ENCODE results near the gene IMP3.
"Not testable (repeated sequence)": the region's sequence is repeated elsewhere in the genome, so short reads cannot be mapped to it uniquely, and the experiment has no call there.

IMP3 gene, protein sequence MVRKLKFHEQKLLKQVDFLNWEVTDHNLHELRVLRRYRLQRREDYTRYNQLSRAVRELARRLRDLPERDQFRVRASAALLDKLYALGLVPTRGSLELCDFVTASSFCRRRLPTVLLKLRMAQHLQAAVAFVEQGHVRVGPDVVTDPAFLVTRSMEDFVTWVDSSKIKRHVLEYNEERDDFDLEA

DNA sequence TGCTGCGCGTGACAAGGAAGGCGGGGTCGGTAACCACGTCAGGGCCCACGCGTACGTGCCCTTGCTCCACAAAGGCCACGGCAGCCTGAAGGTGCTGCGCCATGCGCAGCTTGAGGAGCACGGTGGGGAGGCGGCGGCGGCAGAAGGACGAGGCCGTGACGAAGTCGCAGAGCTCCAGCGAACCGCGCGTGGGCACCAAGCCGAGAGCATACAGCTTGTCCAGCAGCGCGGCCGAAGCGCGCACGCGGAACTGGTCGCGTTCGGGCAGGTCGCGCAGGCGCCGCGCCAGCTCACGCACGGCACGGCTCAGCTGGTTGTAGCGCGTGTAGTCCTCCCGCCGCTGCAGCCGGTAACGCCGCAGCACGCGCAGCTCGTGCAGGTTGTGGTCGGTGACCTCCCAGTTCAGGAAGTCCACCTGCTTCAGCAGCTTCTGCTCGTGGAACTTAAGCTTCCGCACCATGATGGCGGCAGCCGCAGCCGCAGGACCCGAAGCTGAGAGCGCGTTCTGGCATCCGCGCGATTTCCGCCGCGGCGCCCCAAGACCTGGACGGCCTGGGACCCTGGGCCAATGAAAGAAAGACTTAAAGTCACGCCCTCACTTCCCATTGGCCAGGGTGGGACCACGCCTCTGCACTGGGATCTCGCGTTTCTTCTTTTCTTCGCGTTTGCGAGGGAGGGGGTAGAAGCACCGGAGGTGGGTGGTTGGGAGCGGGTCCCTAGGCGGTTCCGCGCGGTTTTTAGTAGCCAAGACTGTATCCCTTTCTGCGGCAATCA lies at the start of gene IMP3:
Gene IMP3 (minus strand): TSS at position 516 of the 774 bp plus-strand sequence. CDS start 56 bp downstream, at position 460.
- DNase-seq (ENCODE audit: low read depth) = peak; percentile 89

DNA sequence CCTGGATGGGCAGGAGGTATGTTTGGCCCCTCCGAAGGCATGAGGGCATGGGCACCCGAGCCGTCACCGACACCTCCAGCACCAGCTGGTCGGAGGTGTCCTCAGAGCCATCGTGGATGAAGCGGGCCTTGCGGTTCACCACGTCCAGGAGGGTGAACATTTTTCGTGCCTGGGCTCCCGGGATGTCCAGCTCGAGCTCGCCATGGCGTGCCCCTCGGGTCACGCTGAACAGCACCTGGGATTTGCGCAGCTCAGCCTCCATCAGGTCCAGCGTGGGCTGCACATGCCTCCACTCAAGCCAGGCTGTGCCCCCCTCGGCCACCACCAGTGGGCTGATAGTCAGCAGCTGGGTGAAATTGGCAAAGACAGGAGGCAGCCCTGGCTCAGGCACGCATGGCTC lies 49.4 kb upstream of the IMP3 start:
- DNase-seq (ENCODE audit: low read depth) = not testable (repeated sequence)

DNA sequence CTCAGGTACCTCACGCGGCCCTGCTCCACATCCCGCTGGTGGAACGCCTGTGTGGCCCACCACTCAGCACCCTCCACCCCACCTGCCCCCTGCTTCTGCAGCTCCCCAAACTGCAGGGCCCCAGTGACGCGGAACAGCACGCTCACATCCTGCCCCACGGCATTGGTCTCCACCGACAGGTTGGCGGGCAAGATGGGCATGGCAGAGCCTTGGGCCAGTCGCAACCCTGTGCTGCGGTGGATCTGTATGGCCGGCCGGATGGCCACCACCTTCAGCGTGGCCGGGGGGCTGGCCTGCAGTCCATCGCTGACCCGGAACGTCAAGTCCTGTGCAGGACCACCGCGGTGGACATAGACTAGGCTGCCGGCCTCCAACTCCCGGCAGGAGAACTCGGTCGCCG lies 48.8 kb upstream of the IMP3 start:
- DNase-seq (ENCODE audit: low read depth) = no peak

DNA sequence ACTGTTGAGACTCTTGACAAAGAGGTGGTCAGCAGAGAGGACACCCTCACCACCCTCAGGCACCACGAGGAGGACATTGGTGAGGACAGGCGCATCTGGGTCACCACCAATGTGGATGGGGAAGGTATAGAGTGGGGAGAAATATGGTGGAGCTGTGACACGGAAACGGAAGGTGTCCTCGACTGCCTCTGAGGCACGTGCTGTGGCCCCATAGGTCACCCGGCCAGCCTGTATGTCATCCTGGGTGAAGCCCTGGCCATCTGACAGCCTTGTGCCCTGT lies 48.2 kb upstream of the IMP3 start:
- DNase-seq (ENCODE audit: low read depth) = no peak

DNA sequence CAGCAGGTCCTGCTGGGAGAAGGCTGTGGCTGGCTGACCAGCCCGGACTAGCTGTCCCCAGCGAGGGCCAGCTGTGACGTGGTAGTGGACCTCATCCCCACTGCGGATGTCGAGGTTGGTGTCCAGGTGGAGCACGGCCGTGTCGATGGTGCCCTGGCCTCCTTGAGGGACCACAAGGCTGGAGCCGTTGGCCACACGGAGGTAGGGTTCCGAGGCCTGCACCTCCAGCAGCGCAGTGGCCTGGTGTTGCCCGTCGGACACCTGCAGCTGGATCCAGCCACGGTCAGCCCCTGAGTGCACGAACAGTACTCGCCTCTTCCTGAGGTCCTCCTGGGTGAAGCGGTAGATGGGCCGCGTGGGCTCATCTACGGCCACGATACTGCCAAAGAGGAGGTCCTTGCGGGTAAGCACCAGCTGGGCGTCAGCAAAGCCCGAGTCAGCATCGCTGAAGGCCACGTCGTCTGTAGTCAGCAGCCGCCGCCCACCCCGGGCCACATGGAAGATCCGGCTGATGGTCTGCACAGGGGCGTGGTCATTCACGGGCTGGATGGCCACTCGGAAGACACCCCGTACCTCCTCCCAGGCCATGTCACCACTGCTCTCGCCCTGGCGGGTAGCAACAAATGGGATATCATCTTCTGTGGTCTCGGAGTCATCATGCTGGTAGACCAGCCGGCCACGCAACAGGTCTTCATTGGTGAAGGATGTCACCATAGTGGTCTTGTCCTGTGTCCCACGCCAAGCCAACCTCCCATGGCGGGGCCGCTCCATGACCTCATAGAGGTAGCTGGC lies 47.7 kb upstream of the IMP3 start:
- no peak for DNase-seq (ENCODE audit: low read depth)

DNA sequence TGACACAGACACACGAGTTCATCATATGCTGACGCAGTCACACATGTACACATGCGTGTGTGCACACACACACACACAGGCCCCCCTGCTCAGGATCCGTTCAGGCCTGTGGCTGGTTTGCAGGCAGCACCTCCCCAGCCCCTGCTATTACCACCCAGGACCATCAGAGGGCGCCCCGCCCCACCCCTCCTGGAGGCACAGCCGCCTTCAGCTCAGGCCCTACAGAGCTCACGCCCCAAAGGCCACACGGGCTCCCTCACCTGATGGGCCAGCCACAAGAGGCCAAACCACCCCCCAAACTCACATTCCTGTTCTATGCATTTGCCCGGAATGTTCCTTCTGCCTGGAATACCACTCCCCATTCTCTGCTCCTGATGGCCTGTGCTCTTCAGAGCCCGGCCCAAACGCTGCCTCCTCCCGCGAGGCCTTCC lies 46.2 kb upstream of the IMP3 start:
- peak; percentile 50 for DNase-seq (ENCODE audit: low read depth)

DNA sequence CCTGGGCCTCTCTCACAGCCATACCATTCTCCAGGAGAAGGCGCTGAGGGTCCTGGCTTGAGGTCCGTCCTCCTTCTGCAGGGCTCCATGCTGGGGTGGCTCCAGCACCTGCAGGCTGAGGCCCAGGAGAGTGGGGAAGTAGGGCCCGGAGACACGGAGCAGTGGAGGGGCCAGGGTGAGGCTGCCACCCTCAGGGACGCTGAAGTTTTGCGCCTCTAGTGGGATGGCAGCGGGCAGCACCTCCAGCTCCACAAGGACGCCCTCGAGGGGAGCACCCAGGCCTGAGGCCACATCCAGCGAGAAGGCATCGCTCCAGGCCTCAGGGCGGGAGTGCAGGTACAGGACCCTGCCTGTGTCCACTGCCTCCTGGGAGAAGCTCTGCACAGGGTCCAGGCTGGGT lies 45.2 kb upstream of the IMP3 start:
- no peak for DNase-seq (ENCODE audit: low read depth)

DNA sequence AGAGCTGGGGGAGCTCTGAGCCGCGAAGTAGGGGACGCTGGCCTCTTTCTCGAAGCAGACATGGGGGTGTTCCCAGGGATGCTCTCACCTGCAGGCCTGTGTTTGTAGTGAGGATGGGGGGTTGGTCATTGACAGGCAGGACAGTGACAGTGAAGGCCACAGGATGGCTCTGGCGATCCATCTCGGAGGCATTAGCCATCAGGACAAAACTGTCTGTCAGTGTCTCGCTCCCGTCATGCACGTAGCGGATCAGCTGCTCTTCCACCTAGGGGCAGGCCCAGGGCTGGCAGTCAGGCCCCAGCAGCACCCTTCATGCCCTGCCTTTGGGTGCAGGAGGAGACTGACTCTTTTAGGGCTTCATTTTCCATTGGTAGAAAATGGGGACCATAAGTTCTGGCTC lies 44.6 kb upstream of the IMP3 start:
- DNase-seq (ENCODE audit: low read depth) = no peak

DNA sequence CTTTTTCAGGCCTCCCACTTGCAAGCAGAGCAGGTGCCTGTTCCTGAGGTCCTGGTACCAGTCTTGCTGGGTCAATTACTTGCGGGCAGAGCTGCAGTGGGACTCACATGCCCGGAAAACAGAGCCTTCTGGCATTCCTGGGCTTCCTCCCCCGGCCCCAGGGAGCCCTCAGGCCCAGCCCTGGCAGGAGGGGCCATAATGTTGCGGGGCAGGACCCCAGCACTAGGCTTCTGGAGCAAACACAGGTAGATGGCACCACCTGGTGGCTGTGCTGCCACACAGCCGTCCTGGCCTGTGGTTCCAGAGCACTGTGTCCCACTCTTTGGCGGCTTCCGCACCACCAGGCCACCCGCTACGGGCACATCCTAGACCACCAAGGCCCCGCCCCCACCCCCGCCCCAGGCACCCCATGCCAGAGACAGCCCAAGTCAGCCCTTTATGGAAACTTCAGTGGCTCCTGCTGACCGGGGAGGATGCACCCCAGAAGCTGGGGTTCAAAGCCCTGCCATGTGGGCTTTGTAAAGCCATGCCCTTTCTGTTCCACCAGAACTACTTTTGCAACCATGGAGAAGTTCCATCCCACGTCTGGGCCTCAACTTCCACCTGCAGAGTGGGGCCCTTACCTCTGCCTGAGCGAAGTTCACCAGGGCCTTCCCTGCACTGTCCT lies 43.8 kb upstream of the IMP3 start:
- peak; percentile 49 for DNase-seq (ENCODE audit: low read depth)

DNA sequence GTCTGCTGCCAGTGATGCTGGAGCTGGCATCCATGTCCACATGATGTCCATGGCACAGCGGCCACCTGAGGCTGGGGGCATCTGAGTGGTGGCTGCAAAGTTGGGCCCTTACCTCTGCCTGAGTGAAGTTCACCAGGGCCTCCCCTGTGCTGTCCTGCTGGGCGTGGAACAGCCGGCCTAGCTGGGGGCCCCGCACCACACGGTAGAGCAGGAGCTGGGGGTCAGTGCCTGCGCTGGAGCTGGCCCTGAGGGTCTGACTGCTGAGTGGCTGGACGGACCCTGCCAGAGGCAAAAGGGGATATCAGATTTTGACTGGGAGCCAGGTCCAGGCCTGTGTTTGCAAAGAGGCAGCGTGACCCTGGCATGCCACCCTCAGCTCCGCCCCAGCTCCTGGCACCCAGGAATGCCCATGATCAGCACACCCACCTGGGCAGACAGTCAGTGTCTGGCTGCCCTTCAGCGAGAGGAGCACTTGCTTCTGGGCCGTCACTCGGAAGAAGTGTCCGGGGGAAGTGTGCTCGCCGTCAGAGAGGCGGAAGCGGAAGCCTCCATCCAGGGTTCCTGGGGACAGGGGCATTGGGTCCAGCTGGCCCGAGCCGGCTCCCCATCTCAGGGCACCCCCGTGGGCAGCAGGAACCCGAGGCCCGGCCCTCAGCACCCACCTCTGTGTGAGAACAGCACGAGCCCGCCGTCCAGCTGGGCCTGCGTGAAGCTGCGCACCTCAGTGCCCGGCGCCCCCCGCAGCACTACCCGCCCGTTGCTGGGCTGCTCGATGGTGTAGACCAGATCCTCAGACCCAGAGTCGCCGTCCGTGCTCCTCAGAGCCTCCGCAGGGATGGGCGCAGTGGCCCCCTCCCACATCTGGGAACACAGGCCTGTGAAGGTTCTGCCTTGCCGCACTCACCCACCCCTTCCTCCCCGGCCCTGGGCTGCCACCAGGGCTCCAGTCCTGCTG lies 42.4 kb upstream of the IMP3 start:
- no peak for DNase-seq (ENCODE audit: low read depth)

DNA sequence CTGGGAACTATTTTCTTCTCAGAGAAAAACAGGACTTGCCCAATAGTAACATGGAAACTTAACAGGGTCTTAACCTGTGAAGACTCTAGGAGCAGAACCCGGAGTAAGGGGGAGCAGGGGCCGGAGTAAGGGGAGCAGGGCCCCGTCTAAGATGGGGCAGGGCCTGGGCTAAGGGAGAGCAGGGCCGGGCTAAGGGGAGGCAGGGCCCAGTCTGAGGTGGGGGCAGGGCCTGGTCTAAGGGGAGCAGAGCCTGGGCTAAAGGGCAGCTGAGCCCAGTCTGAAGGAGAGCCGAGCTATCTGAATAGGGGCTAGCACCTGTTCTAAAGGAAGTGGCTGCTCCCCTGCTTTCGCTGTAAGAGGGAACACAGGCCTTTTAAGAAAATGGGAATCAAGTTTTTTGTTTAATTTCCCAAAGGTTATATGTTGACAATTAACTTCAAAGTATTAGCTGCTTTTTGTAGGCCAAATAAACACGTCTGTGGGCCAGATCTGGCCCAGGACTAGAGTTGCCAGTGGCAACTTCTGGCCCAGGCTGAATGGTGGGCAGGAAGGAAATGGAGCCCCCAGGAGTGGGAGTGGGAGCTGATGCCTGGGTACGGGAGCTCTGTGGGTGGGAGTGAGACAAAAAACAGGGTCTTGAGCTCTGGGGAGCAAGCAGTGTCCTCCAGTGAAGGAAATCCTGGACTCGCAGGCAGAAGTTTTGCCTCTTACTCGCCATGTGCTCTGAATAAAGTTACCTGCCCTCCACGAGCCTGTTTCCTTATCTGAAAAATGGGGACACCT lies 40.2 kb upstream of the IMP3 start:
- DNase-seq (ENCODE audit: low read depth) = no peak

DNA sequence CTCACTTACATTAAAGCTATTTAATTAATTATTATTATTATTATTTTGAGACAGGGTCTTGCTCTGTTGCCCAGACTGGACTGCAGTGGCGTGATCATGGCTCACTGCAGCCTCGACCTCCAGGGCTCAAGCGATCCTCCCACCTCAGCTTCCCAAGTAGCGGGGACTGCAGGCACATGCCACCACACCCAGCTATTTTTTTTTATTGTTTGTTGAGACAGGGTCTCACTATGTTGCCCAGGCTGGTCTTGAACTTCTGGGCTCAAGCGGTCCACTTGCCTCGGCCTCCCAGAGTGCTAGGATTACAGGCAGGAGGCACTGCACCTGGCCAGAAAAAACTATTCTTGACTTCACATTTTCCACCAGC lies 38.3 kb upstream of the IMP3 start:
- not testable (repeated sequence) for DNase-seq (ENCODE audit: low read depth)

DNA sequence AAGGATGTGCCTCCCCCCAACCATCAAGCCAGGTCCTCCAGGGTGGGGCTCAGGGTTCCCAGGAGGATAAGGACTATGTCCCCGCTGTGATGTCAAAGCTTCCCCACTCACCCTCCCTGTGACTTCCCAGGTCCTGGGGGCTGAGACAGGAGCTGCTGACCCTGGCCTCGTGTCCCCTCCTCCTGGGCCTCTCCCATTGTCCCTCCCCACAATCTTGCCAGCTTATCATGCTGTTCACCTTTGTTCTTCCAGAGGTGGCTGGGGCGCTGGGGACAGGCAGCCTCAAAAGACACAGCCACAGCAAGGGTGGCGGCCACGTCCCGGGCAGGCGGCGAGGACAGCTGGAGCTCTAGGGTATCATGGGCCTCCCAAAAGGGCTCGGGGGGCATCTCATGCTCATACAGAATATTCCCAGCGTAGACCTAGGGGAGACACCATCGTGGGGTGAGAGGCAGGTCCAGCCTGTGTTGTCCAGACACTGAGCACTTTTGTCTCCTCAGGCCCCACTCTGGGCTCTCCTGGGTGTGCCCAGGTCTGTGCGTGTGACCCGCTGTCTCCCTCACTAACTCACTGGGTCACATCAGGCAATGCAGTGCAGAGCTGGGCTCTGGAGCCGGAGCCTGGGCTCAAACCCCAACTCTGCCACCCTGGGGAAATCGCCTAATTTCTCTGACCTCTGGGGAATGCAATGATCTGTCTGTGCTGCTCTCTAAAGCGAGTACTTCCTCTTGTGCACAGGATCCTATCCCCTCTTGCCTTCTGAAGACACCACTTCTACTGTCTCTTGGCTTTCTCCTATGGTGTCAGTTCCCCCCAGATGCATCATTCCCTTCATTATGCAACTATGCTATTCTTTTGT lies 37.7 kb upstream of the IMP3 start:
- DNase-seq (ENCODE audit: low read depth) = no peak

DNA sequence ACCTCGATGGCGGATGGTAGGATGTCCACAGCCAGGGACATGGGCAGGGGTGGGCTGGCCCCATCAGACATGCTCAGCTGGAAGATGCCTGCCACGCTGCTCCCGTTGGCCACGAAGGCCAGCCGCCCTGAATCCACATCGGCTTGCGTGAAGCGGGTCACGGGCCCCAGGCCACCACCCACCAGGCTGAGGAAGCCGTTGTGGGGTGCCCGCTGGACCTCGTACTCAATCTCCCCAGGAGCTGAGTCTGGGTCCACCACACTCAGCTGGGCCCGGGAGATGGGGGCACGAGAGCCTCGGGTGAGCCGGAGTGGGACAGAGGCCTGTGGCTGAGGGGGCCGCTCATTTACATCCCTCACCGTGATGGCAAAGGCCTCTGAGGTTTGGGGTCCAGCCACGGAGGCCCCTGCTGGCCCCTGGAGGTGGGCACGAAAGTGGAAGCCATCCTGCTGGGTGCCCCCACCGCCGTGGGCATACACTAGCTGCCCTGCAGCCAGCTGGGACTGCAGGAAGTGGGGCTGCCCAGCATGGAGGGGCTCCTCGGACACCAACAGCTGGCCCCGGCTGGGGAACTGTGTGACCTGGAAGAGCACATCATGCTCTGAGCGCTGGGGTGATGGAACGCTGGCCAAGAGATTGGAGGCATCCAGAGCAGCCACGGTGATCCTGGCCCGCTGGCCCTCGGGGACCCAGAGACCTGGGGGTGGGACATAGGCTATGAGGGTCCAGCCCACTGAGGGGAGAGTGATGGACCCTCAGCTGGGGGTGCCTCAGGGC lies 36.9 kb upstream of the IMP3 start:
- no peak for DNase-seq (ENCODE audit: low read depth)

DNA sequence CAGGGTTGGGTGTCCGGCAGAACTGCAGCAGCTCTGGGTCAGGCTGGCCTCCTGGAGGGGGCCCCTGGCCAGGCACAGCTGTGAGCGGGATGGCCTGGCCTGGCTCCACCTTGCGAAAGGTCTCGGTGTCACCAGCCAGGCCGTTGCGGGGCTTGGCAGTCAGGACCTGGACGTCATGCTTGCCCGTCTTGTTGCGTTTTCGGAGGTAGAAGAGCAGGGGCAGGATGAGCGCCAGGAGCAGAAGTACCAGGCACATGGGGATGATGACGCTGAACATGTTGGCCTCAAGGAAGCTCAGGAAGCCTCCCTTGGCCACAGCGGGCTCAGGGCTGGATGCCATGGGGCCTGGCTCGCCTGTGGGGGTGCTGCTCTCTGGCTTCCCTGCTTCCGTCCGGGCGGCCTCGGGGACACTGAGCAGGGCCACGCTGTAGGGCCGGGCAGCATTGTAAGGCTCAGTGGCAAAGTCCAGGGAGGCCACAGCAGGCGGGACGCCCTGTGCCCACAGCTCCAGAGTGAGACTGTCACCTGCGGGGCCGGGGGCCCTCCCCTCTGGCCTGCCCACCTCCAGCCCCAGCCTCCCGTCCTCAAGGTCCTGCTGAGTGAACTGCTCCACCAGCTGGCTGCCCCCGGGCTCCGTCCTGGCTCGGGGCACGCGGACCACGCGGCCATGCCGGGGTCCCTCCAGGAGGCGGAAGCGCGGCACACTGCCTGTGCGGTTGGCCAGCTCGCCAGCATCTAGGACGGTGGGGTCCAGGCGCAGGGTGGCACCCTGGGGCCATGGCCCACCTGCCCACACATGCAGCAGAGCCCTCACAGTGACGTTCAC lies 35.8 kb upstream of the IMP3 start:
- DNase-seq (ENCODE audit: low read depth) = no peak

DNA sequence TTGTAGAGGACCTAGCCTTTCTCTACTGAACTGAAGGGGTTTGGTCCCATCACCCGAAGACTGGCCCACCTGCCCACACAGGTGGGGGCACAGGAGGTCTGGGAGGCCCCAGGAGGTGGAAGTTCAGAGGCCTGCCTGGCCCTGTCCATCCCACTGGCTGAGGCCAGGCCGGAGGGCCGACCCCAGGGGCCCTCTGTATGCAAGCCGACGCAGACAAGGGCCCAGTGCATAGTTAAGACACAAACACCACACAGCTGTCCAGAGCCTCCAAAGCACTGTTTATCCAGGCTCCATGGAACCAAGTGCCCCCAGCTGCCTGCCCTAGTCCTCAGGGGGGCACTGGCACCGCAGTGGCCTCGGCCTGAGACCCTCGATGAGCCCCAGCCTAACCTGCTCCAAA lies 34.3 kb upstream of the IMP3 start:
- DNase-seq (ENCODE audit: low read depth) = no peak

DNA sequence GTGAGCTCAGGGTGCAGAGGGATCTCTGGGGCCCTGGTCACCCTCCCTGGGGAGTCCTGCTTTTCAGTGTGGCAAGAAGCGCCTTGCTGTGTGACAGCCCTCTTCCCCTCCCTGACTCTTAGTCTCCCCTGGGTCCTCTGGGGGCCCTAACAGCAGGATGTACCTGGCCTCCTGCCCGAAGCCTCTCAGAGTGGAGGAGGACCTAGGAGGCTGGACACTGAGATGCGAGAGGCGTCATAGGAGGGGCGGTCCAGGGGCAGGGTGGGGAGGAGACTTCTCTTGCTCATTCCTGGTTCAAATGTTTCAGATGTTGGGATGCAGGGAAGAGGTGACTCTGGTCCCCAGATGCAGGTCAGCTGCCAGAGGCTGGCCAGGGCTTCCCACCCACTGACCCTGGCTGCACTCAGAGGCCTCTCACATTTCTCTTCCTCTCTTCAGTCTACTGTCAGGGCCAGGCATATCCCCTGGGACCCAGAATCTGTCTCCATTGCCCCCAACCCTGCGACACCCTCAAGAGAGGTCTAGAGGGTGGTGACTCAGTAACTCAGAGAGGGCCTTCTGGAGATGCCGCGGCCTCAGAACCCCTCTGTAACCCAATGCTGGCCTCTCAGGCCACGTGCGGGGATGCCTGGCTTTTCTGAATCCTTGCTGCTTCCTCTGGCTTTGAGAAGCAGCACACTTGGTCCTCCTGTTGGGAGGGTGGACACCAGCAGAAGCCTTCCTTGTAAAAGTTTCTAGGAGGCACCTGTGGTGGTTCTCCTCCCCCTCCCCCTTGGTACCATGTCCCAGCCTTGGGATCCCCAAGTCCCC lies 33.6 kb upstream of the IMP3 start:
- DNase-seq (ENCODE audit: low read depth) = no peak
